ENCODE results near the gene MRPL16. TPM values are rescaled to one million over a fixed set of nuclear protein-coding genes. Genes with fewer than 3 reads are reported as not detected.

Gene MRPL16
- total and polyA plus RNA-seq, 2 of the 13 experiments (the other 11 are each of a cell fraction or from before 2014, with no cell fraction given), result 45.3 to 62.6 TPM

GRCh38 chr11:59770319-59770718 lies 40.3 kb downstream of the MRPL16 start:
- no TSS peak for BruUV-seq (replicated peaks)
- H3K4me3 ChIP-seq (replicated peaks in 1 of 3; ENCODE audit: insufficient read depth in 1 of 3, low read depth in 2 of 3, low read length in 3 of 3), result no peak overlapping the region
- in situ Hi-C loops (cut with HindIII; ENCODE audit: extremely low pct_ligation_motif_present, low pct_unique_long_range_greater_than_20kb), result no loop called here
- ChIA-PET POLR2A (no interaction called here), CTCF (ENCODE audit: low intra/inter-chr PET ratio, low total read pairs) (no interaction called here)
- no peak overlapping the region for H2AFZ ChIP-seq (ENCODE audit: low read length)
- DNase-seq (ENCODE audit: low spot score) (no peak), FAIRE-seq (no peak), ATAC-seq (no peak)
- no peak overlapping the region for H3K27ac ChIP-seq (ENCODE audit: extremely low read length, insufficient read depth, low read length)
- no peaks in the 10 kb centered on the region for H4K20me1 ChIP-seq (ENCODE audit: insufficient read depth, low read length)
- WGBS (ENCODE audit: low lambda C conversion rate), result 96% methylated on average over 3 of the region's 3 CpGs
- no peak overlapping the region for H3K9ac ChIP-seq (ENCODE audit: insufficient read depth, low read depth, low read length)
- TF ChIP-seq KDM1A (CRISPR knock-in tag; IDR thresholded peaks at IDR 0.05) (no peak), ZNF562 (CRISPR knock-in tag; IDR thresholded peaks at IDR 0.05; ENCODE audit: borderline replicate concordance) (no peak), ZNF10 (CRISPR knock-in tag; IDR thresholded peaks at IDR 0.05; ENCODE audit: borderline replicate concordance, low read depth) (no peak), HOXA3 (CRISPR knock-in tag; IDR thresholded peaks at IDR 0.05) (no peak), ZNF264 (CRISPR knock-in tag; IDR thresholded peaks at IDR 0.05) (no peak), RFXAP (CRISPR knock-in tag; IDR thresholded peaks at IDR 0.05; ENCODE audit: borderline replicate concordance) (no peak), ZNF678 (CRISPR knock-in tag; IDR thresholded peaks at IDR 0.05) (no peak), JUNB (CRISPR knock-in tag; IDR thresholded peaks at IDR 0.05; ENCODE audit: borderline replicate concordance) (no peak), ZNF598 (CRISPR knock-in tag; IDR thresholded peaks at IDR 0.05; ENCODE audit: borderline replicate concordance) (no peak), SIN3B (IDR thresholded peaks at IDR 0.05; ENCODE audit: low read length) (no peak), ZNF569 (CRISPR knock-in tag; IDR thresholded peaks at IDR 0.05; ENCODE audit: borderline replicate concordance) (no peak), FLYWCH1 (CRISPR knock-in tag; IDR thresholded peaks at IDR 0.05) (no peak), PAWR (CRISPR knock-in tag; IDR thresholded peaks at IDR 0.05; ENCODE audit: borderline replicate concordance) (no peak), SNAPC4 (CRISPR knock-in tag; IDR thresholded peaks at IDR 0.05) (no peak), ZNF839 (CRISPR knock-in tag; IDR thresholded peaks at IDR 0.05; ENCODE audit: borderline replicate concordance) (no peak)
- H3K27me3 ChIP-seq (ENCODE audit: control insufficient read depth in 1 of 2, insufficient read depth in 2 of 2, low read length in 2 of 2), result no peaks in the 10 kb centered on the region
- H3K9me3 ChIP-seq (ENCODE audit: low read length), result no peaks in the 10 kb centered on the region
- H3K36me3 ChIP-seq (replicated peaks in 1 of 2; ENCODE audit: control insufficient read depth in 1 of 2, insufficient read depth in 2 of 2, low read length in 2 of 2), result peaks cover 0 to 2% of the 10 kb centered on the region in 2 experiments; a peak in 2 of 5 replicates
- intact Hi-C loops (cut with micrococcal nuclease; ENCODE audit: unreplicated experiment), result no loop called here
- no peaks in the 10 kb centered on the region for H3K4me1 ChIP-seq (ENCODE audit: insufficient read depth, low read length)
- H3K79me2 ChIP-seq (ENCODE audit: insufficient read depth, low read length), result peaks cover 4% of the 10 kb centered on the region
- H3K4me2 ChIP-seq (ENCODE audit: low read depth, low read length), result no peak overlapping the region
